Activated CD8-positive, alpha-beta T cell treated with anti-CD3 and anti-CD28 coated beads, Interleukin-2, amount 10 ng/mL, durations not matched to agents 7 days and 5 days (primary cell): ENCODE data around the gene CIAO3. TPM values are rescaled to one million over a fixed set of nuclear protein-coding genes. Genes with fewer than 3 reads are reported as not detected.

ENCODE experiments used
- ATAC-seq: fragments of 150-1000 bp; cut with Tn5 transposase; one replicate; pipeline ENCODE4 v1.10.0; 2021; ENCODE audit warnings: moderate library complexity
- CTCF ChIA-PET: fragments of 350-600 bp; sonication (Branson Sonifier 250); formaldehyde crosslinking; loops from one replicate; lab custom pipeline; 2021; ENCODE audit warnings: antibody characterized with exemption; lab: Charles Lee
- POLR2A ChIA-PET: fragments of 350-600 bp; sonication (Branson Sonifier 250); formaldehyde crosslinking; loops from one replicate; lab custom pipeline; 2021; ENCODE audit warnings: antibody characterized with exemption; lab: Charles Lee
- DNase-seq: peaks from one replicate; pipeline ENCODE4 v3.0.0-alpha.2; 2020
- H3K27ac Mint-ChIP-seq: one replicate; pipeline ENCODE4 v1.8.0; 2021; ENCODE audit warnings: mild to moderate bottlenecking, mixed read lengths
- H3K27me3 Mint-ChIP-seq: one replicate; pipeline ENCODE4 v1.8.0; 2021; ENCODE audit warnings: low read depth, mixed read lengths
- H3K36me3 Mint-ChIP-seq: one replicate; pipeline ENCODE4 v1.8.0; 2021; ENCODE audit warnings: low read depth, mixed read lengths
- H3K4me1 Mint-ChIP-seq: one replicate; pipeline ENCODE4 v1.8.0; 2021; ENCODE audit warnings: low read depth, mixed read lengths
- H3K4me3 Mint-ChIP-seq: one replicate; pipeline ENCODE4 v1.8.0; 2021; ENCODE audit warnings: mild to moderate bottlenecking, mixed read lengths
- H3K9me3 Mint-ChIP-seq: one replicate; pipeline ENCODE4 v1.8.0; 2022; ENCODE audit warnings: mixed read lengths; ENCODE audit not compliant: insufficient read depth
- total RNA-seq, 2 experiments: library from RNA; stranded (reverse); gene quantifications; one replicate each; pipeline ENCODE4 v1.2.3, GENCODE V29; 2021

Gene CIAO3
- total RNA-seq, 2 experiments from 2014 or later = 24.9 to 32.4 TPM

DNA sequence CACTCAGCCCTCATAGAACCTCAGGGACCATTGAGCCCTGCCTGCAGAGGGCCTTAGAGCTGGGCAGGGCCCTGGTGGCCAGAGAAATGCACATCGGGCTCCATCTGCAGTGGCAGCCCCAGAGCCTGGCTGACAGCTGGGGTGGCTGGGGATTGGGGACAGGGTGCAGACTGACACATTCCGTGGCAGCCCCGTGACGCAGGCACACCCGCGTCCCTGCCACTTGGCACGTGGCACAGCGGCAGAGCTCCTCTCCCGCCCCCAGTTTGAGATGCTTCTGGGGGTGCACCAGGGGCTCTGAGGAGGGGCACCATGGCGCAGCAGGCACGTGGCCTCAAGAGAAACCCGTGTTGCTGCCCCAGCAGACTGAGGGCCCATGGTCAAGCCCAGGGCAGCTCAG lies 37.4 kb downstream of the CIAO3 start:
- H3K9me3 Mint-ChIP-seq = no peaks in the 10 kb centered on the region
- no peak overlapping the region for H3K4me3 Mint-ChIP-seq
- ChIA-PET CTCF (interaction anchor here (1.0 kb wide), 1 partner anchor 9 kb away, joined by 4 read pairs; no protein-coding TSS in a partner anchor), POLR2A (interaction anchor here (0.7 to 1.0 kb wide), 2 partner anchors 8 to 13 kb away, joined by 3 to 4 read pairs; partner anchors contain the start of gene WDR24)
- no peaks in the 10 kb centered on the region for H3K36me3 Mint-ChIP-seq
- peaks cover 11% of the 10 kb centered on the region for H3K4me1 Mint-ChIP-seq
- DNase-seq = no peak
- ATAC-seq = no peak
- H3K27ac Mint-ChIP-seq = no peak overlapping the region
- peaks cover 52% of the 10 kb centered on the region for H3K27me3 Mint-ChIP-seq

GRCh38 chr16:702341-702740 lies 38.5 kb downstream of the CIAO3 start:
- Mint-ChIP-seq H3K27me3 (peaks cover 45% of the 10 kb centered on the region), H3K36me3 (no peaks in the 10 kb centered on the region), H3K4me1 (peaks cover 11% of the 10 kb centered on the region), H3K27ac (no peak overlapping the region), H3K9me3 (no peaks in the 10 kb centered on the region), H3K4me3 (no peak overlapping the region)
- CTCF ChIA-PET = no interaction called here
- POLR2A ChIA-PET = no interaction called here
- ATAC-seq (no peak), DNase-seq (no peak)

DNA sequence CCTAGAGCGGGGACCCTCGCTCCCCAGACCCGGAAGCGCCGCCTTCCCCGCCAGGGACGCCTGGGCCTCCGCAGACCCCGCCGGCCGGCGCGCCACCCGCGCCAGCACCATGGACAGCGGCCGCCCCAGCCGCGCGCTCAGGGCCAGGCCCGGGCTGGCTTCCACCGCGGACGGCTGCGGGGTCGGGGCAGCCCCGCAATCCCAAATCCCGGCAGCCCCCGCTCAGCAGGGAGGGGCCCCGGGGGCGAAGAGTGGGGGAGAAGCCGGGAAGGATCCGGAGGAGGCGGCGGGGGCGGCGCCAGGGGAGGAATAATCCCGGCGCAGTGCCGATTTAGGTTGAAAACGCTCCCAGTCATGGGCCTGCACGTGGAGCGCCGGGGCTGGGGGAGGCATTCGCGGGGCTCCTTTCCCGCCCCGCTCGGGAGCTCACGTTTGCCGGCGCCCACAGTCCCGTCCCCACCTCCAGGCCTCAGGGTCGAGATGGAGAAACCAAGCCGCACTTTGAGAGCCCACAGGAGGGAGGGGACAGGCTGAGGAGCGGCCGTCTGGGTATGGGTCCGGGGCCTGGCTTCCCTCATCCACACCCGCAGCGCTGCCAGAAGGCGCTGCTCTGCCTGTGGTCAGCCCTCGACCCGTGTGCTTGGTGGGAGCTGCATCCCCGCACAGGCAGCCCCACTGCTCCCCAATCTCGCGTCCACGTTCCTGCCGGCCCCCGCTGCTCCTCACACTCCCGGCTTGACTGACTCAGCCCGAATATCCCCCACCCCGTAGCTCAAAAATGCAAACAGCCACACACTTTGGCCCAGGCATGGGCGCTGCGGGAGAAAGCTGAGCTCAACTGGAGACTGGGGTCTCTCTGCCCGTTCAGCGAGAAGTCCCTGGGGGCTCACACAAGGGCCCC lies 39.9 kb downstream of the CIAO3 start:
- Mint-ChIP-seq H3K9me3 (no peaks in the 10 kb centered on the region), H3K4me1 (peaks cover 17% of the 10 kb centered on the region), H3K27me3 (peaks cover 33% of the 10 kb centered on the region), H3K36me3 (no peaks in the 10 kb centered on the region), H3K27ac (no peak overlapping the region), H3K4me3 (no peak overlapping the region)
- ChIA-PET POLR2A (interaction anchor here (0.9 kb wide), 1 partner anchor 11 kb away, joined by 3 read pairs; the partner anchor contains the start of gene WDR24), CTCF (interaction anchor here (0.9 kb wide), 1 partner anchor 11 kb away, joined by 3 read pairs; no protein-coding TSS in a partner anchor)
- ATAC-seq (peak; percentile 73), DNase-seq (peak; percentile 54)

DNA sequence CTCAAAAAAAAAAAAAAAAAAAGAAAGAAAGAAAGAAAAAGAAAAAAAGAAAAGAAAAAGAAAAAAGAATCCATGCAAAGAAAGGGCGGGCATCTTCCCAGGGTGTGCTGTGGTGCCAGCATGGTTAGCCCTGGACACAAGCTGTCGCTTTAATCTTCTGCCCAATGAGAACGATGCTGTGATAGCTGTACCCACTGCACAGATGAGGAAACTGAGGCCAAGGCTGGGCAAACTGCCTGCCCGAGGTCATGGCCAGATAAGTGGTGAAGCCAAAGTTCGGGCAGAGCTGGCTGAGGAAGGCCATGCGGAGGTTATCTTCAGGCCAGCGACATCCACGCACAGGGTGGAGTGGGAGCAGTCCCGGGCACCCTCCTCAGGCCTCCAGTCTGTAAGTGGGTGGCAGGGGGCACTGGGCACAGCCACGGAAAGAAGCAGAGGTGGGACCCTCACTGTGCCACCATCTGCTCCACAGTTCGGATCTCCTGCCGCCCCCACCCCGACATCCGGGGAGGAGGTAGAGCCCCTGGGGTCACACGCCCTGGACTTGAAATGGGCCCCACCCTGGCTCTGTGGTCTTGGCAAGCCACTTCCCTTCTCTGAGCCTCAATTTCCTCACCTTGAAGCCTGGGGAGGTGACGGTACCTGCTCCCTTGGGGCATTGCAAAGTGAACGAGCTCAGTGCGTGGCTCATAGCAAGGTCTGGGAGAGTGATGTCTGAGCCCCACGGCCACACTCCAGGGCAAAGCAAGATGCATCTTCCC lies 41.7 kb downstream of the CIAO3 start:
- peaks cover 38% of the 10 kb centered on the region for H3K27me3 Mint-ChIP-seq
- no peak overlapping the region for H3K27ac Mint-ChIP-seq
- peak overlapping the region; percentile 15 for H3K4me3 Mint-ChIP-seq
- peaks cover 24% of the 10 kb centered on the region for H3K4me1 Mint-ChIP-seq
- ATAC-seq (no peak), DNase-seq (peak; percentile 56)
- H3K9me3 Mint-ChIP-seq = no peaks in the 10 kb centered on the region
- no peaks in the 10 kb centered on the region for H3K36me3 Mint-ChIP-seq
- ChIA-PET POLR2A (no interaction called here), CTCF (no interaction called here)

GRCh38 chr16:695355-696089 lies 45.3 kb downstream of the CIAO3 start:
- Mint-ChIP-seq H3K36me3 (no peaks in the 10 kb centered on the region), H3K4me3 (peak overlapping the region; percentile 76), H3K27ac (peak overlapping the region; percentile 78), H3K4me1 (peaks cover 35% of the 10 kb centered on the region), H3K27me3 (peaks cover 26% of the 10 kb centered on the region), H3K9me3 (no peaks in the 10 kb centered on the region)
- POLR2A ChIA-PET = interaction anchor here (0.6 to 1.0 kb wide), 5 partner anchors 8 to 52 kb away, joined by 3 to 4 read pairs (median 4); partner anchors contain the start of gene ANTKMT
- ATAC-seq (peak; percentile 81), DNase-seq (peak; percentile 69)
- CTCF ChIA-PET = interaction anchor here (0.9 to 1.9 kb wide), 5 partner anchors 17 to 108 kb away, joined by 3 to 6 read pairs (median 5); partner anchors contain the start of gene RHOT2

- Mint-ChIP-seq H3K9me3 (no peaks in the 10 kb centered on the region), H3K36me3 (no peaks in the 10 kb centered on the region), H3K4me1 (peaks cover 36% of the 10 kb centered on the region), H3K27ac (no peak overlapping the region), H3K4me3 (peak overlapping the region; percentile 22), H3K27me3 (peaks cover 23% of the 10 kb centered on the region)
- ATAC-seq (no peak), DNase-seq (no peak)
- CTCF ChIA-PET = interaction anchor here (1.0 to 1.9 kb wide), 4 partner anchors 17 to 109 kb away, joined by 3 to 6 read pairs (median 5); no protein-coding TSS in a partner anchor
- POLR2A ChIA-PET = interaction anchor here (0.6 to 1.0 kb wide), 3 partner anchors 9 to 26 kb away, joined by 3 to 4 read pairs (median 3); partner anchors contain the start of gene ANTKMT
Observed at GRCh38 chr16:694863-695354, 45.9 kb downstream of the CIAO3 start.

GRCh38 chr16:694187-694862 lies 46.5 kb downstream of the CIAO3 start:
- CTCF ChIA-PET = interaction anchor here (1.5 to 1.9 kb wide), 2 partner anchors 18 to 26 kb away, joined by 5 to 6 read pairs; no protein-coding TSS in a partner anchor
- DNase-seq = no peak
- H3K36me3 Mint-ChIP-seq = no peaks in the 10 kb centered on the region

DNA sequence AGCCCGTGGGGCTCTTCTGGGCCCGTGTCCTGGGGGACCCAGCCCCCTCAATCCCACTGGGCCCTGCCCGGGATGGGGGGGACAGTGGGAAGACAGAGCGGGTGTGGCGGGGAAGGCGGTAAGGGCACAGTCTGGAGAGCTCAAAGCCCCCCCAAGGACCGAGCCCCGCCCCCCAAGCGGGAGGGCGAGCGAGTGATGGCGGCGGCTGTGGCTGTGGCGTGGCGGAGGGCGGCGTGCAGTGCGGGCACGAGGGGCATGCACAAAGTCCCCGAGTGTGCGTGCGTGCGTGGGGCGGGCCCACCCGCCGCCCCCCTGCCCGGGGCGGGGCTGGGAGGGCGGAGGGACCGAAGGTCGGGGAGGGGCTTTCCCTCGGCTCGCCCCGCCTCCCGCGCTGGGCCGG lies 47.0 kb downstream of the CIAO3 start:
- CTCF ChIA-PET = no interaction called here
- H3K4me3 Mint-ChIP-seq = no peak overlapping the region
- H3K36me3 Mint-ChIP-seq = no peaks in the 10 kb centered on the region
- H3K27ac Mint-ChIP-seq = no peak overlapping the region
- DNase-seq (no peak), ATAC-seq (no peak)
- H3K27me3 Mint-ChIP-seq = peaks cover 20% of the 10 kb centered on the region
- POLR2A ChIA-PET = no interaction called here
- H3K9me3 Mint-ChIP-seq = no peaks in the 10 kb centered on the region
- H3K4me1 Mint-ChIP-seq = peaks cover 37% of the 10 kb centered on the region

More at GRCh38 chr16:694187-694862, 46.5 kb downstream of the CIAO3 start:
- POLR2A ChIA-PET = no interaction called here
- H3K4me3 Mint-ChIP-seq = peak overlapping the region; percentile 56
- H3K27ac Mint-ChIP-seq = no peak overlapping the region
- H3K9me3 Mint-ChIP-seq = no peaks in the 10 kb centered on the region
- H3K4me1 Mint-ChIP-seq = peaks cover 37% of the 10 kb centered on the region
- H3K27me3 Mint-ChIP-seq = peaks cover 21% of the 10 kb centered on the region
- ATAC-seq = no peak

DNA sequence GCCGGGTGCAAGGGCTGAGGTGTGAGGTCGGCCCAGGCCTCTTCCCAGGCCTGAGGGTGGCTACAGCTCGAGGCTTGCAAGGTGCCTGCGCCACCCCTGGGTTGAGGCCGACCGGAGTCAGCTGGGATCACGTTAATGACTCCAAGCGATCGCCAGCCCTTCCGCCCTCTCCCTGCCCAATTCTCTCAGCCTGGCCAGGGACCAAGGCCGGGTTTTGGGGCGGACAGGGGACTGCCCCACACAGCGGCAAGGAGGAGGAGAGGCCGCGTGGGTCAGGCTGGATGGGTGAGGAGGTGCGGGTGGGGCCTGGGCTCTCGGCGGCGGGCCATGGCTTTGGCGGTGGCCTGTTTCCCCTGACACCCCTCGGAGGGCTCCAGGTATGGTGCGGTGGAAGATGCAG lies 47.4 kb downstream of the CIAO3 start:
- Mint-ChIP-seq H3K4me3 (no peak overlapping the region), H3K27ac (no peak overlapping the region), H3K36me3 (no peaks in the 10 kb centered on the region), H3K9me3 (no peaks in the 10 kb centered on the region), H3K4me1 (peaks cover 40% of the 10 kb centered on the region), H3K27me3 (peaks cover 20% of the 10 kb centered on the region)
- no peak for DNase-seq
- ChIA-PET CTCF (no interaction called here), POLR2A (no interaction called here)
- no peak for ATAC-seq

- ATAC-seq (no peak), DNase-seq (no peak)
- Mint-ChIP-seq H3K9me3 (no peaks in the 10 kb centered on the region), H3K27ac (no peak overlapping the region), H3K4me1 (peaks cover 40% of the 10 kb centered on the region), H3K4me3 (no peak overlapping the region), H3K36me3 (no peaks in the 10 kb centered on the region), H3K27me3 (peaks cover 20% of the 10 kb centered on the region)
- CTCF ChIA-PET = no interaction called here
- POLR2A ChIA-PET = no interaction called here
Observed at GRCh38 chr16:692356-693108, 48.3 kb downstream of the CIAO3 start.
